SKM-1 treated with dmso at 0.1 percent for 144 hours (cell line): ENCODE measurements around the gene UBE2Q1.

Experiments
- DNase-seq: peaks from one replicate; lab custom pipeline; 2025; ENCODE audit not compliant: unreplicated experiment; lab: John Stamatoyannopoulos, UW

The UBE2Q1 gene

DNA sequence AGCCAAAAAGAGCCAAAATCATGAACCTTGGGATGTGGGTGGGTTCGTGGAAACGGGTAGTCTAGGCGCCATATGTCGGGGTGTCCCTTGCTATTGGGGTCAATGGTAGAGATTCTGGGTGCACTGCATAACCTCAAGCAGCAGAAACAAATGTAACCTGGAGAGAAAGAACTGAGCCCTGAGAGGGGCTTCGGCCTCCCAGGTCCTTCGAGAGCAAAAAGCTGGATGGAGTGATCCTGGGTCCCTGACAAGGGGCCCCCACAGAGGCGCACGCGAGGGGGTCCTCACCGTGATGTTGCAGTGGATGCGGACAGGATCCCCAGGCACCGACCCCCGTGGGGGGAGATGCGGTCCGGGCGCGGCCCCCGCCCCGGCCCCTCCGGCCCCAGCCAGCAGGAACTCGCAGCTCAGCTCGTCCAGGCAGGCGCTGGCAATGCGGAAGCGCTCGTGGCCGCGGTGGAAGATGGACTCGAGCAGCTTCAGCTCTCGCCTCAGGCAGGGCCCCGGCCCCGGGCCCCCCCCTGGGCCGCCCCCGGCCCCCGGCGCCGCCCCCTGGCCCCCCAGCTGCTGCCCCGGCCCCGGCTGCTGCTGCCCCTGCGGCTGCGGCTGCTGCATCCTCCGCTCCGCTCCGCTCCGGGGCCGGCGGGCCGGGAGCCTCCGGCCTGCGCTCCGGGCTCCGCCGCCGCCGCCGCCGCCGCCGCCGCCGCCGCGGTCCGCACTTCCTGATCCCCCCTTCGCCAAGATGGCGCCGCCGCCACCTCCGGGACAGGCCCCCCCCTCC is at the start of gene UBE2Q1:
Gene UBE2Q1, minus strand, starts transcription at position 724 of the 781 bp plus-strand sequence. Its CDS starts 109 bp downstream, at position 615.
- no peak for DNase-seq

DNA sequence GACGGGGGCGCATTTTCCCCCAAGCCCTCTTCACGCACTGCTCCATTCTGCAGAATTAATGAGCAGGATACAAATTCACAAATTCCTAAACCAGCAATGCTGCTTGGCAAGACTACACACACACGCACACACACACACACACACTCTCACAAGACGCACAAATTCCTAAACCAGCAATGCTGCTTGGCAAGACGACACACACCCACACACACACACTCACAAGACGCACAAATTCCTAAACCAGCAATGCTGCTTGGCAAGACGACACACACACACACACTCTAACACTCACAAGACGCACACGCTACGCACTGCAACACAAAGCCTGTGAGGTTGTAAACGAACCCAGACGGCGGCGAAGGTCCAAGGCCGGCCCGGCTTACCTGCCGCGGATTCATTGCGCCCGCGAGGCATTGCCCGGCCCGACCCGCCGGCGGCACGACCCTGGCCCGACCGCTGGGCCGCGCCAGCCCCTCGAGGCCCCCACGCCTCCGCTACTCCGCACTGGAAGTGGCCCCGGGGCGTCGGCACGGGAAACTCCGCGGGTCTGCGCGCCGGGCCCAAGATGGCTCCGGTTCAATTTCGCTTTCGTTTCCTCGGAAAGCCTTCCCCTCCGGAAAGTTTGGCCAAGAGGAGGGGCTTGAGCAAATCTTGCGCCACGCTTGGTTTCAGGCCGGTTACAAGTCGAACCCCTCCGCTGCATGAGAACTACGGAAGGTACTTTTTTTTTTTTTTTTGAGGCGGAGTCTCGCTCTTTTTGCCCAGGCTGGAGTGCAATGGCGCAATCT is 49.3 kb upstream of the UBE2Q1 start, which contains the start of gene ADAR:
Gene ADAR, minus strand, starts transcription at position 578 of the 788 bp plus-strand sequence. Its CDS starts 180 bp downstream, at position 398.
- DNase-seq, result peak; percentile 99

DNA sequence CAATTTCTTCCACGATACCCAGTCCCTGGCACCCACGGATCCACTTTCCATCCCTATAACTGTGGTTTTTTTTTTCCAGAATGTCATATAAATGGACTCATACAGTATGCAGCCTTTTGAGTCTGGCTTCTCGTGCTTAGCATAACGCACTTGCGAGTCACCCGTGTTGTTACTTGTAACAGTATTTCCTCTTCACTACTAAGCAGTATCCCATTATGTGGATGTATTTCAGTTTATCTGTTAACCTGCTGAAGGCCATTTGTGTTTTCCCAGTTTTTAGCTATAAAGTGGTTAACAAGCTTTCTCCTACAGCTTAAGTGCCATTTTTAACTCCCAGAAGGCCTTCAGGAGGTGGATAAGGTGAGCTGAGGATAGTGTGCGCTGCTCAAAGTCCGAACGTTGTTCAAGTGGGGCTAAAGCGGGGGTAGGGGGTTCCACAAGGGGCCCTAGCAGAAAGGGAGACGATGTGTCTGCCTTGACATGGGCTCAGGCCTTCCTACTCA is 48.7 kb upstream of the UBE2Q1 start:
- peak; percentile 21 for DNase-seq

DNA sequence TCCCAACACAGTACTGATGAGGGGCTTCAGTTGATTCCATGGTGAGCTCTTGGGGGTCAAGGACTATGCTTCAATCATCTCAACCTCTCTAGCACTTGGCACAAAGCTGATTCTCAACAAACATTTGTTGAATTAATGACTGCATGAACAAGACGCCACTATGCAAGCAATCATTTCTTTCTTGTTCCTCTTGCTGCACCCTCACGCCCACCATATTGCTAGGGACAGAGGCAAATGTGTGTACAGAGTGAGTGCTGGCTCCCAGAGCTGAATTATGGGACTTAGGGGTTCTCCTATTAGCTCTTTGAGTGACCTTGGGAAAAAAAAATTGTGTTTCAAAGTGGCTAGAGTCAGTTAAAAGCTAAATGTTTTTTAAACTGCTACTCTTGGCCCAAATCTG is 47.1 kb upstream of the UBE2Q1 start:
- no peak for DNase-seq

DNA sequence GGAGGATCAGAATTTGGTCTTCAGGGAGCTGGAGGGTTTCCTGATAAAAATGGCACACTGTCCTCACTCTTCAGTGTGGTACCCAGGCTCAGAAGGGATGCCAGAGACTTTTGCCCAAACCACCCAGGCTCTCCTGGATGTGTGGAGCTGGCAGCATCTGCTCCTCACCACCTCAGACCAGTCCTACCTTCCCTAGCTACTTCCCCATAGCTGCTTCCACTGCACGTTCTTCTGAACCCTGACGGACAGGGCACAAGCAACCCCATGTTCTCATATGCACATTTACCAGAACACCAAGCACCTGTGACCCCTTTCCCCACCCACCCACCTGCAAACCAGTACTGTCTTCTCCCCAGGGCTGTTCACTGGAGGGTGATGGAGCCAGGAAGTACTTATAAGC is 44.9 kb upstream of the UBE2Q1 start:
- DNase-seq, result no peak

DNA sequence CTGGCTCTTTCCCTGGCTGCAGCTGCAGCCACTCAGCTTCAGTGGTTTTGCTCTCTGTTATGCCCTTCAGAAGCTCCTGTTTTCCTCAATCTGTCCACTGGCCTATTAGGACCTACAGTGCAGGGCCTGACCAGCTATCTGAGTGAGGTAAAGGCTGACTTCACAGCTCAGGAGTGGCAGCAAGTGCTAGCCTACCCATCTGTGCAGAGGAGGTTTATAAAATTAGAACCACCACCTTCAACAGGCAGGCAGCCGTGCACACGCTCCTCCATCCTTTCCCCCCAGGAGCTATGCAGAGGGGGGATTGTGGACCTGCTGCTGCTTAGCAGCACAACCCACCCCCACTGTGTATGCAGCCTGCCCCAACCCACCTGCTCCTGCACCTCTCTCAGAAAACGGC is 41.2 kb upstream of the UBE2Q1 start:
- no peak for DNase-seq

DNA sequence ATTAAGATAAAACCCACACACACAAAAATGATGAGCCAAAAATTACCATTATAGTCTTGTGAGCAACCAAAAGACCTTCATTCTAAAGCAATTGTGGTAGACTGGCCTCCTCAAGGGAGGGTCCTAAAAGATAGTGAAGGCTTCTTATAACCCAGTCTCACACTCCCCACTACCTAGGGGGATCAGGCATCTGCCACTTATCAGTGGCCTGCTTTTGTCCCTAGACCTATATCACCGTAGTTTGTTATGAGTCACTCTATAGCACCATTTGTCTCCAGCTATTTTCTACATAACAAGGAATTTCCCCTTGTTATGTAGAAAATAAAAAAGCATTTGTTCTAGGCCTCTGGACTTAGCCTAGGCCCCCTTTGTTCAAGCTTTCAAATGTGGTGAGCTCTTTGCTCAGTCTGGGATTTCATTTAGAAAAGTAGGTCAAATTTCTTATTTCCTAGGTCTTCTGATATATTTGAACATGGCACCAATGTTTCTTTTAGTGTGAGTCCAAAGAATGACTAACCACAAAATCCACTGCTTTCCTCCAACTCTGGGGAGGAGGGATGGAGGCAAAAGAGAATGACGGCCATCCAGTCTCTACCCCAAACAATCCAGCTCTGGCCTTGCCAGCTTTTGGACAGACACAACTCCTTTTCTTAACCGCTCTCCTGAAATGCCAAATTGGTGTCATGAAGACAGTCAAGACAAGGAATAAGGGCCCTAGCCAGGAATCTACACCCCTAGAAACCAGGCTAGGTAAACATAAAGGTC is 40.6 kb upstream of the UBE2Q1 start:
- DNase-seq, result no peak

DNA sequence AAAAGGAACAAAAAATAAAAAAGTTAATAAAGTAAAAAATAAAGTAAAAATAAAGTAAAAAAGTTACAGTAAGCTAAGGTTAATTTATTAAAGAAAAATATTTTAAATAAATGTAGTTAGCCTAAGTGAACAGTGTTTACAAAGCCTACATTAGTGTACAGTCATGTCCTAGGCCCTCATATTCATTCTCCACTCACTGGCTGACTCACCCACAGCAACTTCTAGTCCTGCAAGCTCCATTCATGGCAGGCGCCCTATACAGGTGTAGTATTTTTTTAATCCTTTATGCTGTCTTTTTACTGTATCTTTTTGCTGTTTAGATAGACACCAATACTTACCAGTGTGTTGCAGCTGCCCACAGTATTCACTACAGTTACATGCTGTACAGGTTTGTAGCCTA is 37.2 kb upstream of the UBE2Q1 start:
- DNase-seq, result no peak

DNA sequence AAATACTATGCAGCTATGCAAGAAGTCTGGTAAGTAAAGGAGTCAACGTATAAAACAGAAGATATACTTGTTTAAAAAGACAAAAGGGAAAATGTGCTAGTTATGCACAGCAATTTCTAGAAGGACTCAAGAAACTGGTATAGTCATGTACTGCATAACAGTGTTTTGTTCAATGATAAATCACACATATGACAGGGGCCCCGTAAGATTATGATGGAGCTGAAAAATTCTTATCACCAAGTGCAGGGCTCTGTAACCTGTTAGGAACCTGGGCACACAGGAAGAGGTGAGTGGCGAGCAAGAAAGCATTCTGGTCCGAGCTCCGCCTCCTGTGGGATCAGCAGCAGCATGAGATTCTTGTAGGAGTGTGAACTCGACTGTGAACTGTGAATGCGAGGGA is 36.3 kb upstream of the UBE2Q1 start:
- DNase-seq, result no peak

DNA sequence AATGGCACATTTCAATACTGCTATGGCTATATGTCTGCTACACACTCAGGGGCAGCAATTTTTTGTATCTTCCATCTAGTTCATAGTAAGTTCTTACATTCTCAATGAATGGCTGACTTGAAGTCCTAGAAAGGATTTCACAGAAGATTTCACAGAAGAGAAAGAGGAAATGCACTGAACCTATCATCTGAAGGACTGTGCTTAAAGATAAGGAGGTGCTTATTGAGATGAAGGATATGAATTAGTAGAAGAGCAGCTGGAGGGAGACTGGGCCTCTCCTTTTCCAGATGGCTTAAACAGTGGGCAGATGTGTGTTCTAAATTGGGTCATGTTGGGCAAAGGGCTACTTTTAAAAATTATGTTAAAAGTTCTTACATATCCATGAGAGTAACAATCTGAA is 34.9 kb upstream of the UBE2Q1 start:
- DNase-seq, result no peak

DNA sequence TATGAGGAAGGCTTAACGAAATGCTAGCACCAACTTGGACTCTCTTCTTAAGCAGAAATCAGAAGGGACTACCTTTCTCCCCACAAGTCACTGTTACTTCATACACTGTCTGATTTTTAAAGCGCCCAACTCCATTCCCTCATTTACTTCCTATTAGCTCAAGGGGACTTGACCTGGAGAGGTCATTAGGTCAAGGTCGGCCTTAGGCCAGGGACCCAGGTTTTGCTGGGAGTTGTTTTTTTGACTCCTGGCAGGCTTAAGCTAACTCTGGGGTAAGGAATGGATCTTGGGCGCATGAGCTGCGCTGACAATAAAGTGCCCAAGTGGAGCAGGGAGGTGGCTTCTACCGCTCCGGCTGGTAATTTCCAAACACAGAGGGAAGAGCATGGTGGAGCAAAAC is 32.7 kb upstream of the UBE2Q1 start:
- no peak for DNase-seq

DNA sequence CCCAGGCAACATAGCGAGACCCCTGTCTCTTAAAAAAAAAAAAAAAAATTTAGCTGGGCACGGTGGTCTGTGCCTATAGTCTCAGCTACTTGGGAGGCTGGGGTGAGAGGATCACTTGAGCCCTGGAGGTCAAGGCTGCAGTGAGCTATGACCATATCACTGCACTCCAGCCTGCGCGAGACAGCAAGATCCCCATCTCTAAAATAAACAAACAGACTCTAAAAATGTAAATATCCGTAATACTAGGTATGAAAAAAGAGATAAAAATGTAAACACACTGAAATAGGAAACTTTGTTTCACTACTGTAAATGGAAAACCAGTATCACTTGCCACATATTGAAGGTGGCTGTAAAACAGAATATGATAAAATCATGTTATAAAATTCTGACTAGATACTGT is 32.3 kb upstream of the UBE2Q1 start:
- DNase-seq, result no peak

DNA sequence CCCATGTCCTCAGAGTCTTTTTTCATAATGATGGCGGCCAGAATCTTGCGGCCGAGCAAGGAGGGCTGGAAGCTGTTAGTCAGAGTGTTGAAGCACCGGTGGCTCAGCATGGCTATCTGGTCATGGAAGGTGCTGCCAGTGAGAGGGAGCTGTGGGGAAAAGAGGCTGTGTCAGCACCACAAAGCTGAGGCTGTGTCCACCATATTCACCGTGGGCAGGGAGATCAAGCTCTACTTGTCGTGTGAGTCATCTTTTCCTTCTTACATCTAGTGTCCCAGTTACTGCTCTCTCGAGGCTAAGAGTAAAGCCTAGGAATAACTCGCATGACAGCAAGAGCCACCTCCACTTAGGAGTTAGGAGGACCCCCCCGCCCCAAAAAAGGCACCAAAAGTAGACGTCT is 31.3 kb upstream of the UBE2Q1 start:
- DNase-seq, result no peak

DNA sequence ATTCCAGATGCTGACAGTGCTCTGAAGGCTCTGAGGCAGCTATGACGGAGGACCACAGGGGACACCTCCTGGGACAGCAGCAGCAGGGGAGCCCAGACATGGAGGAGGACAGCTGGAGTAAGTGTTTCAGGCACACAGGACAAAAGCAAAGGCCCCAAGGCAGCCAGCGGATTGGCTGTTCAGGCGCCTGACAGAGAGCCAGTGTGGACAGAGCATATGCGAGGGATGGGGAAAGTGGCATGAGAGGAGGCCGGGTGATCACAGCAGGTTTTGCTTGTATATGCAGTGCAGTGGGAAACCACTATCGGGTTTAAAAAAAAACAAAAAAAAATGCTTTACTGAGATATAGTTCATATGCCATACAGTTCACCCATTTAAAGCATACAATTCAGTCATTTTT is 28.2 kb upstream of the UBE2Q1 start:
- no peak for DNase-seq

DNA sequence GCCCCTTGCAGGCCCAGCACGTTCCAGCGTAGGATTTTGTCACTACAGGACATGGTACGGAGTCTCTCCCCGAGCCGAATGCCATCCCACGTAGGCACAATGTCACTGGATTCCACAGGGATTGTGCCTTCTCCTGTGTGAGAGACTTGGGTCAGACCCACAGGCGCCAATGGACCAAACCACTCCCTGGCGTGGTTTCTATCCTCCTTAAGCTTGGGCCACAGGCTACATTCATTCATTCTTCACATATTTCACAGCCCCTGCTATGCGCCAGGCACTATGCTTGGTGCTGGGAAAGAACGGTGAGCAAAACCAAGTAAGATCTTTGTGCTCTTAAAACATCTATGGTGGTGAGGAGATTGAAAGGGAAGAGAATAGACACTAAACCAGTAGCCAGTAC is 27.8 kb upstream of the UBE2Q1 start:
- no peak for DNase-seq

DNA sequence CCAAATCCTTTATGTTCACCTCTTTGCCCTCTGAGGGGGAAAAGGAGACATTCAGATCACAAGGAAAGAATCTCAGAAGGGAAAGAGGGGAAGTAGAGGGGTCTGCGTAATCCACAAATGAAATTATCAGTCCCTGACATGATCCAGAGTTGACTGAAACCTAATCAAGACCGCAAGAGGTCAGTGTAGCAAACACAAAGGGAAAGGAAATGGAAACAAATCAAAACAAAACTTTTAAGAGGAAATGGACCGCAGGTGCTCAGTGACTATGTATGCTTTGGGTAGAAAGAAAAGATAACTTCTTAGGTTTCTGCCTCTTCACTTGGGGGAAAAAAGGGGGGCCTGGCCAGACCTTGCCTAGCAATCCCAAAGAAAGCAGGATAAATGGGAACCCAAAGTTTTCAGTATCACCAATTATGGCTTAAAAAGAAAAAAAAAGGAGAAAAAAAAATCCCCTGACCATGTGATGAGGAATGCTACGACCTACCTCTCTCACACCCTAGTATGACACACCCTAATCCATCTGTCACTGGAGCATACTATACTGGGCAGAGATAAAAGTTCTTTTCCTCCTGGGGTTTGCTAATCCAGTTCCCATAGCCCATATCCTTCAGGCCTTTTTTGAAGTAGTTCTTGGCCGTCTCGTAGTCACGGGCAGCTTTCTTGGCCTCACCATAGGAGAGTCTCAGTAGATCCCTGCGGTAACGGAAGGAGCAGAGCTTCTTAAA is 26.0 kb upstream of the UBE2Q1 start:
- DNase-seq, result no peak

DNA sequence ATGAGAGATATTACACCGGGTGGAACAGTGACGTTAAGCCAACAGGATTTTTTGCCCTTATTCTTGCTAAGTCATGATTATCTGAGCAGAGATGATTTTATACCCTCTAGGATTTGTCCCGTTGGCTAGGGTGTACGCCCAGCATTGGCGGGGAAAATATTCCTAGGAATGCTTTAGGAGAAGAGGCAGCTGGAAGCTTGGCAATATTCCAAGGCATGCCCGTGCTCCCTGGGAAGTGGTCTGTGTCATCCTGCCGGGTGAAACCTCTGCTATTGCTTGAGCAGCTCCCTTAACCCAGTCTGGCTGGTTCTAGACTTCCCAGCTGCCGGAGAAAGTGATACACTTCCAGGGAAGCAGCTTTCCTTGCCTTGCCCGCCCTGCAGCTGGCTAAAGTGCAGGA is 25.3 kb upstream of the UBE2Q1 start:
- no peak for DNase-seq

DNA sequence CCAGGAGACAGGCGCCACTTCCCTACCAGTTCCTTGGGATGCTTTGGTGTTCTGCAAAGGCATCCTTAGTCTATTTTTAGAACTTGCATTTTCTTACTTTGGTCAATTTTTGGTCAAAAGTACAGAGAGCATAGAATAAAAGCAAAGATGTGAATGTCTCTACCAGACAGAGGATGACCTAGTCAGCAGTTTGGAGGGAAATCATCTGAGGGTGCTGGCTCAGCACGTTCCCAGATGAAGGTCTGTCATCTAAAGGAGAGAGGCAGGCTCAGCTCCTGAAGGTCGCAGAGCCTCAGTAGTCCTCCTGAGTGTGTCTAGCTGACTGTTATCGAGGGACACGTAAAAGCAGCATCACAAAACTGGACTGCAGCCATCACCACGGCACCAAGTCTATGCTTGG is 24.4 kb upstream of the UBE2Q1 start:
- DNase-seq, result no peak

DNA sequence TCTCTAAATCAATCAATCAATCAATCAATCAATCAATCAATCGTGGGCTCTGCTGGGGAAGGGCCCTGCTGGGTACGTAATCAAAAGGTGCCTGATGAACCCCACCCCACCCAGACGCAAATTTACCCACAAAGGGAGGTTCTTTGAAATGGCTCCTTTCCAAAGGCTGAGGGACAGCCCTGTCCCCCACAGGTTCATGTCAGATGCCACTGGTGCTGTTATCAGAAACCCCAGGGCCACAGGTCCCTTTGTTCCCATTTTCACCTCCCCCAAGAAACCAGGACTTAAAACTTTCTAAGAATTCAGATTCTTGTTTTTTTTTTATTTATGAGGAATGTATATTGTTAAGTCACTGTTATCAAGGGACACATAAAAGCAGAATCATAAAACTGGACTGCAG is 23.3 kb upstream of the UBE2Q1 start:
- DNase-seq, result no peak

DNA sequence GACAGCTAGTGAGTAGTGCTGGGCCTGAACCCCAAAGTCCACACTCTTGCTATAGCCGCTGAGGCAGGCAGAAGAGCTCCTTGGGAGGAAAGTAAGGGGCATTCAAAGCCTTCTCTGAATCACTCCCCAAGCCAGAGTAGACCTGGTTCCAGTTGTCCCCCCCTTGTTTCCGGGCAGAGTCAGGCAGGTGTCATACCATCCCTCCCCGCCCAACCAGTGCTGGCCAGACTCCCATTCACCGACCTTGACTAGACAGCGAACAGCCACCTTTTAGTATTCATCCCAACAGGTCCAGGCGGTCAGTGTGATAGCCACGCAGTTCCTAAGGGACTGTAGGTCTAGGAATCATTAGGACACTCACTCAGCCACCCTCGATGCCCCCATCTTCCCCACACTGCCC is 20.9 kb upstream of the UBE2Q1 start:
- no peak for DNase-seq

DNA sequence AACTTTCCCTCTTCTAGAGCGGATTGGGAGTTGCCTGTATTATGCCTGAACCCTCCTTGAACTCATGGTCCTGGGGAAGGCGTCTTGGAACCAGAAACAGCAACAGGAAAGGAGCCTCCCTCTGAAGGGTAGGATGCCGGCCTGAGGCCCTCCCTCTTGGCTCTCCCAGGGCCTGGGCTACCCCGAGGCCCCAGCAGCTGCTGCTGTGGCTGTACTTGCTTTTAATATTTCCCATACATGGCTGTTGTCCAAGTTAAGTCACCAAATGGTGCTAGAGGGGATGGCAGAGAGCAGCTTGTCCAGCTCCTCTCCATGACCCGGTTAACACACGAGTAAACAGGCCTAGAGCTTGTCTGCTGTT is 19.6 kb upstream of the UBE2Q1 start:
- DNase-seq, result no peak
